ENCODE results near the gene FER1L5.

DNA sequence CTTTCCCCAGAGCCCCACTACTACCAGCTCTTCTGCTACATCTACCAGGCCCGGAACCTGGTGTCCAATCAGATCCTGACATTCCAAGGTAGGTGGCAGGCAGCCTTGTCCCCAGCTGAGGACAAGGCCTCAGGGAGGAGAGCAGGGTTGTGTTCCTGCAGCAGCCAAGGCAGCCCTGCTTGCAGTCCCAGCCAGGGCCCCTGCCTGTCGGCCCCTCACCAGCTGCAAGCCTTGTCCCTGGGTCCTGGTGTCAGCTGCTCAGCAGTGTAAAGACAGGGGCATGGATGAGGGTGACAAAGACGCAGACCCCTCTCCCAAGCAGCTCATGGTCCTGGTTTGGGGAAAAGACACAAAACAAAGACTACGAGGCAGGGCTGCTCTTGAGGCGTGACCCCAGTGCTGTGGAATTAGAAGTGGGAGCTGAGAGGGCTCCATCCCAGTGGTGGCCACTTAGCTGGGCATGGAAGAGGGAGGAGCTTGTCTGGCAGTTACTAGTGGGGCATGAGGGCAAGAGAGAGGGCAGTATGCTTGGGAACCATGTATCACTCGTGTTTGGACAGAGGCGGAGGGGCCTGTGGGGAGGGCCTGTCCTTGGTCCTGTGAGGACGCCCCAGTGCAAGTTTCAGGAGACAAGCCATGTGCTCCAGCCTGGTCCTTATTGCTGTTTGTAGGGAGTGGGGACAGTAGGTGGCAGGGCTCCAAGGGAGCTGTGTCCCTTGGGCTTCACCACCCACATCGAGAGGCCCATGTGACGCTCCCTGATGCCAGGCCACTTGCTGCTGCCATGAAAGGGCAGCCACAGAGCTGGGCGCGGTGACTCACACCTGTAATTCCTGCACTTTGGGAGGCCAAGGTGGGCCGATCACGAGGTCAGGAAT lies 49.8 kb downstream of the FER1L5 start:
- TF ChIP-seq GATA2 (IDR thresholded peaks at IDR 0.05; ENCODE audit: low read depth, low read length) (no peak), GATA3 (IDR thresholded peaks at IDR 0.05; ENCODE audit: low read depth, low read length) (no peak)
